Adrenal gland (tissue), 12 donors: ENCODE measurements around the gene INPP1. TPM values are rescaled to one million over a fixed set of nuclear protein-coding genes. Genes with fewer than 3 reads are reported as not detected.
"Not testable (repeated sequence)": the region's sequence is repeated elsewhere in the genome, so short reads cannot be mapped to it uniquely, and the experiment has no call there.

Experiments used
- DNase-seq, 7 donors: peaks; one replicate each; pipeline ENCODE4 v3.0.0-alpha.2; 2019 to 2020
- H3K27ac ChIP-seq, 5 donors: fragments of 200-600 bp; sonication (generic) in 4 of 5; 1 replicate in 3 of 5; 2 replicates in 2 of 5; pipeline versions ENCODE4 v1.5.1 to v1.8.0; 2016 to 2020; ENCODE audit warnings: mild to moderate bottlenecking in 1 of 5
- H3K27me3 ChIP-seq: fragments of 200-600 bp; 2 replicates; pipeline ENCODE4 v1.8.0; 2021
- H3K36me3 ChIP-seq, 2 donors: fragments of 200-600 bp; replicated peaks in 1 of 2; 1 replicate in 1 of 2; 2 replicates in 1 of 2; pipeline versions ENCODE4 v1.5.1 to v1.8.0; 2018 to 2022
- H3K4me1 ChIP-seq, 2 donors: fragments of 200-600 bp; replicated peaks in 1 of 2; 1 replicate in 1 of 2; 2 replicates in 1 of 2; pipeline versions ENCODE4 v1.5.1 to v1.8.0; 2018 to 2021
- H3K4me3 ChIP-seq, 4 donors: fragments of 200-600 bp; sonication (generic) in 3 of 4; one replicate each; pipeline ENCODE4 v1.5.1; 2016 to 2018
- H3K9me3 ChIP-seq, 3 donors: fragments of 200-600 bp; sonication (generic) in 1 of 3; replicated peaks in 1 of 3; 1 replicate in 2 of 3; 2 replicates in 1 of 3; pipeline versions ENCODE4 v1.5.1 to v1.8.0; 2016 to 2021
- CTCF ChIP-seq, 6 experiments: fragments of 450-650 bp in 4 of 6; fragments of 200-600 bp in 2 of 6; sonication (generic) in 1 of 6; IDR thresholded peaks; 1 replicate in 5 of 6; 2 replicates in 1 of 6; pipeline versions ENCODE4 v1.5.1 to v1.8.0; 2016 to 2021; ENCODE audit warnings: antibody characterized with exemption in 6 of 6, mild to moderate bottlenecking in 2 of 6, moderate library complexity in 1 of 6
- POLR2A ChIP-seq, 2 donors: fragments of 450-650 bp; IDR thresholded peaks; one replicate each; pipeline ENCODE4 v1.6.1; 2017; ENCODE audit warnings: antibody characterized with exemption in 2 of 2, mild to moderate bottlenecking in 2 of 2, moderate library complexity in 1 of 2
- WGBS, 4 donors: extraction: QIAGEN DNeasy Blood & Tissue Kit in 2 of 4; methylation state at CpG; one replicate each; pipeline versions ENCODE4 v1.1.5 to v1.1.7; 2013 to 2017; 5-methylcytosine and 5-hydroxymethylcytosine counted together
- intact Hi-C, 2 donors: fragments of 100-400 bp; cut with DNase I; formaldehyde crosslinking; loops; one replicate each; pipeline versions ENCODE4 v1.14.1 to v1.15.0; 2022 to 2023
- polyA plus RNA-seq, 3 donors: library from polyadenylated mRNA; stranded (reverse); fragments of 200-250 nt in 2 of 3; fragments of 350-450 nt in 1 of 3; fragmentation: Illumina TruSeq in 1 of 3; extraction: RNeasy Lipid Tissue Mini Kit (QIAGEN cat#74804) in 1 of 3; gene quantifications; one replicate each; pipeline ENCODE4 v1.2.3, GENCODE V29; 2013 to 2014
- total RNA-seq, 9 donors: library from RNA; depleted of rRNA in 4 of 9; stranded (reverse); fragments of >200 nt in 4 of 9; fragments of 120-200 nt in 1 of 9; fragmentation: NEBNext Ultra II Directional in 1 of 9; extraction: Animal tissue kit (Norgen Biotek cat#: 25700) in 1 of 9; gene quantifications; one replicate each; pipeline versions ENCODE4 v1.1.0 to v1.2.4, GENCODE V29; 2013 to 2023
- donor health status: healthy with polysubstance abuse.
- donor health status: Bipolar disorder and iron deficiency.
- donor health status: DM: yes; HTN: yes; CAD: no.
- donor health status: DM: no; HTN: no; CAD: no.
- donor health status: DM: no; HTN: no; CAD: no.
- donor health status: DM: yes; HTN: yes; CAD: no.

Gene INPP1
- total and polyA plus RNA-seq, 12 donors = 18.8 to 74.1 (median 44.4) TPM

GRCh38 chr2:190303647-190304046, 39.7 kb upstream of the INPP1 start:
- DNase-seq = no peak
- Histone ChIP-seq H3K4me1 (no peaks in the 10 kb centered on the region), H3K9me3 (no peaks in the 10 kb centered on the region), H3K27me3 (no peaks in the 10 kb centered on the region), H3K4me3 (no peak overlapping the region), H3K27ac (no peak overlapping the region), H3K36me3 (no peaks in the 10 kb centered on the region)
- no peak for TF ChIP-seq POLR2A (IDR thresholded peaks at IDR 0.05)
- no peak for TF ChIP-seq CTCF (IDR thresholded peaks at IDR 0.05)
- intact Hi-C loops = no loop called here

GRCh38 chr2:190304404-190304803, 39.0 kb upstream of the INPP1 start:
- Histone ChIP-seq H3K27ac (no peak overlapping the region), H3K4me3 (no peak overlapping the region), H3K9me3 (no peaks in the 10 kb centered on the region), H3K36me3 (no peaks in the 10 kb centered on the region), H3K27me3 (no peaks in the 10 kb centered on the region), H3K4me1 (no peaks in the 10 kb centered on the region)
- intact Hi-C loops = no loop called here
- WGBS, 4 donors = 92 to 95% (median 94%) methylated on average over 5 of the region's 5 CpGs
- no peak for TF ChIP-seq POLR2A (IDR thresholded peaks at IDR 0.05)
- no peak for TF ChIP-seq CTCF (IDR thresholded peaks at IDR 0.05)
- no peak for DNase-seq

GRCh38 chr2:190308031-190308430, 35.4 kb upstream of the INPP1 start:
- H3K27me3 ChIP-seq = no peaks in the 10 kb centered on the region
- WGBS, 4 donors = 94 to 100% (median 96%) methylated on average over 1 of the region's 1 CpG
- H3K36me3 ChIP-seq = peaks cover 0 to 4% of the 10 kb centered on the region in 2 donors
- no peak for TF ChIP-seq POLR2A (IDR thresholded peaks at IDR 0.05)
- TF ChIP-seq CTCF (IDR thresholded peaks at IDR 0.05) = no peak
- no peaks in the 10 kb centered on the region for H3K4me1 ChIP-seq
- no peak overlapping the region for H3K4me3 ChIP-seq
- no peak for DNase-seq
- no peak overlapping the region for H3K27ac ChIP-seq
- H3K9me3 ChIP-seq = no peaks in the 10 kb centered on the region
- intact Hi-C loops = no loop called here

GRCh38 chr2:190311893-190312634, 31.3 kb upstream of the INPP1 start:
- TF ChIP-seq CTCF (IDR thresholded peaks at IDR 0.05) (no peak), POLR2A (IDR thresholded peaks at IDR 0.05) (no peak)
- no peaks in the 10 kb centered on the region for H3K27me3 ChIP-seq
- no peak overlapping the region for H3K27ac ChIP-seq
- peaks cover 0 to 14% of the 10 kb centered on the region in 2 donors for H3K4me1 ChIP-seq
- intact Hi-C loops = no loop called here
- no peak overlapping the region for H3K4me3 ChIP-seq
- DNase-seq = no peak
- peaks cover 0 to 4% of the 10 kb centered on the region in 2 donors for H3K36me3 ChIP-seq
- WGBS, 4 donors = 94 to 95% (median 94%) methylated on average over 7 of the region's 7 CpGs
- H3K9me3 ChIP-seq = no peaks in the 10 kb centered on the region

GRCh38 chr2:190312635-190313025, 30.8 kb upstream of the INPP1 start:
- H3K27me3 ChIP-seq, H3K4me3 ChIP-seq, H3K36me3 ChIP-seq, H3K27ac ChIP-seq, intact Hi-C loops, H3K9me3 ChIP-seq, DNase-seq: not testable (repeated sequence)
- peaks cover 0 to 14% of the 10 kb centered on the region in 2 donors for H3K4me1 ChIP-seq
- WGBS, 4 donors = 70 to 85% (median 79%) methylated on average over 5 of the region's 5 CpGs
